GM18498 (cell line): ENCODE measurements around the gene WFDC2.
"Not testable (repeated sequence)": the region's sequence is repeated elsewhere in the genome, so short reads cannot be mapped to it uniquely, and the experiment has no call there.

ENCODE experiments used
- ATAC-seq: cut with Tn5 transposase; IDR thresholded peaks from one replicate; pipeline ENCODE4 v1.9.1; 2021; ENCODE audit warnings: mild to moderate bottlenecking, moderate library complexity; ENCODE audit not compliant: unreplicated experiment

Gene WFDC2

DNA sequence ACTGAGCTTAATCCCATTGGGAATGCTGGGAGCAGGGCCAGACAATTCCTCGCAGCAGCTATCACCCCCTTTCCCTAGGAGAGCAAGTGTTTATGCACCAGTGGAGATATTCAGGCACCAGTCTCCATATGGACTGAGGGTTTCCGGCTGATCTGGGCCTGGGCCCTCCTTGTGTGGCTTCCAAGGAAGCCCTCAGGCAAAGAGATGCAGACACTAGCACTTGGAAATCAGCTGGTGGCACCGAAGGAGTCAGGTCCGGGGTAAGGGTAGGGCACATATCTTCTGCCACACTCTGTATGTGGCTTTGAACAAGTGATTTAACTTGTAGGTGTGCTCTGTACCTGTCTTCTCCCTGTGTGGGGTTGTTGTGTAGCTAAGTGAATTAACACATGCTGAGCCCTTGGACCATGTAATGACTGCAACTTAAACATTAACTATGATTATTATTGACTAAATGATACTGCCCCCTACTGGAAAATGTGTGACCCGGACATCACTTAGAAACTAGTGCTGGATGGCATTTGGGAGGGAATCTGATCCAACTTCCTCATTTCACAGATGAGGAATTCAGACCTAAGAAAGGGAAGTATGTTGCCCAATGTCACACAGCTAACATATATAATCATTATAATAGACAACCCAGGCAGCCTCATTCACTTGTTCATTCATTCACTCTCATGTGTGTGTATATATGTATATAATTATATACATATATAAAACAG is 19.3 kb upstream of the WFDC2 start:
- no peak for ATAC-seq

DNA sequence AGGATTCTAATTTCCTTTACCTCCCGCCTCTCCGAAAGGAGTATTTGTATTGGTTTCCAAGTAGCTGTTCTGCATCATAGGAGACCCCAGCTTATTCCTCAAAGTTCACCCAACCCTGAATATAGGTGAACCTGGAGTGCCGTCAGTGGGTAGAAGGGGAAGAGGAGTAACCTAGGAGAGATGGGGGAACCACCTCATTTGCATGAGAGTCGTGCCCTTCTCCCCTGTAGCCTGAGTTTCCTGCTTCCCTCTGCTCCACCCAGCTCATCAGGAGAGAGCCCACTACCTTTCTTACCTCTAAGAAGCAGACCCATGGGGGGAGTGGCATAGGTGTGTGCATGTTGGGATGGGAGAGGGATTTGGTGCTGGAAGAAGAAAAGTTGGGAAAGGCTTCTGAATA is 17.3 kb upstream of the WFDC2 start:
- ATAC-seq = no peak

DNA sequence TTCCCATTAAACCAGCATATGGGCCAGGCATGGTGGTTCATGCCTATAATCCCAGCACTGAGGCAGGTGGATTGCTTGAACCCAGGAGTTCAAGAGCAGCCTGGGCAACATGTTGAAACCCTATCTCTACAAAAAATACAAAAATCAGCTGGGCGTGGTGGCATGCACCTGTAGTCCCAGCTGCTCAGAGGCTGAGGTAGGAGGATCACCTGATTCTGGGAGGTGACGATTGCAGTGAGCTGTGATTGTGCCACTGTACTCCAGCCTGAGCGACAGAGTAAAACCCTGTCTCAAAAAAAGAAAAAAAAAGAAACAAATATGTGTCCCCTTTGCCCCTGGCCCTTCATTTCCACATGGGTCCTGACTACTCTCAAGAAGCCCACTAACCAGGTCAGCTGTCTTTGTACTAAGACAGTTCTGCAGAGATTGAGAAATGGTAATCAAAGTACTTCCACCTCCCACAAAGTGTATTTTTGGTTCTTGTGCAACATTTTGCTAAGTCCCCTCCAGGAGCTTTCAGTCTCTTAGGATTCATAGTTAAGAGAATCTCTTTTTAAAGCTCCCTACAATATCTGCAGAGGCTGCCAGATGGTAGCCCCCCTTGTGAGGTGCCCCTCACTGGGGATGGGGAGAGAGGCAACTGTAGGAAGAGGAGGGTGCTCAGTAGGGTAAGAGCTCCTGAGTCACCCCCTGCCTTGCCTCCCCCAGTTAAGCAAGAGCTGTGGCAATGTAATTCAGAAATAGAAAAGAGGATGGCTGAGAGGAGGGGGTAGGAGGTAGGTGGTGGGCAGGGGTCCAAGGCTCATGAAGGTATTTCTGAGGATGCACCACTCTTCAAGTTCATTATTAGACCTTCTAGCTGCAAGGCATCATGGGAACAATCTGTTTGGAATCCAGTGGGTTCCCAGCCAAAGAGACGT is 16.5 kb upstream of the WFDC2 start:
- ATAC-seq = no peak

DNA sequence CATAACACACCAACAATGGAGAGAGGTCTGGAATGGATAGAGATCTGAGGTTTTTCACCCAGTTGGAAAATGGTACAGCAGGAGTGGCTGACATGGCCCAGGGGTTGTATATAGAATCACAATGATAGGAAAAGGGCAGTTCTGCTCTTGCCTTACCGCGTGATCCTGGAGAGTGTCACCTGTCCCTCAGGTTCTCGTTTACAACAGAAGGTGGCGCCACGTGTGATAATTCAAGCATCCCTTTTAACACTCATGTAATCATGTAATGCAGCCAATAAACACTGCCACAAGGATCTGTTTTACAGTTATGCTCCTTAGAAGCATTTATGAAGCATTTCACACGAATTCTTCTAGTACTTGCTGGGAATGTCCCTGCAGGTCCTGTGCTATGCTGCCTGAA is 12.9 kb upstream of the WFDC2 start:
- no peak for ATAC-seq

DNA sequence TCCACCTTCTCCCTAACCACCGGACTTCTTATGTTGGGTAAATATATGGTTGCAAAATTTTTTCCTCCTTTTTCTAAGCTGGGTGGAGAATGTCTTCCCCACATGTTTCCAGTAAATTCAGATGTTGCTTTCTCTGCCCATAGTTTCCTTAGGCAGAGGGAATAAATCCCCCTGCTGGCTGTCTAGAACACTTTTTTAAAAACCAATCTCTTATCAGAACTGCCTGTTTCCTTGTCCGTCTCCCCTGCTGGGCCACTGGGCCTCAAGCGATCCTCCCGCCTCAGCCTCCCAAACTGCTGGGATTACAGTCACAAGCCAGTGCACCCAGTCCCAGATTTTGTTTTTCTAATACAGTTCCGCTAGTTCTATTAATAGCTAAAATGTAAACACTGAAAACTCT is 9.9 kb upstream of the WFDC2 start:
- ATAC-seq = no peak

DNA sequence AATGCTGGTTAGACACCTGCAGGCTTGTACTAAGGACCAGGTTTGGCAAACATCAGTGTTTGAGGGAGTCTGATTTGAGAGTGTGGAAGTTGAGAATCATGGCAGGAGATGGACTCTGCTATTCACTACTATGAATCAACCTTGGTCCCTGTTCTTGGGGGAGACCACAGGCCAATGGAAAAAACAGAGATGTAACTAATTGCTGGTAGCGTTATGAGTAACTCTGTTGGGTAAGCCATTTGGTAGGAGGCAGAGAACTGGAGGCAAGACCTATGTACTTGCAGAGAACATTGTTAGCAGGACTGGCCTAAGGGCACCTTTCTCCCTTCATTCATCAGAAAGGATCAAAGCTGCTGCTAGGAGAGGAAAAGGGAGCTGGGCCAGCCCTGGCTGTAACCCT is 8.3 kb upstream of the WFDC2 start:
- no peak for ATAC-seq

DNA sequence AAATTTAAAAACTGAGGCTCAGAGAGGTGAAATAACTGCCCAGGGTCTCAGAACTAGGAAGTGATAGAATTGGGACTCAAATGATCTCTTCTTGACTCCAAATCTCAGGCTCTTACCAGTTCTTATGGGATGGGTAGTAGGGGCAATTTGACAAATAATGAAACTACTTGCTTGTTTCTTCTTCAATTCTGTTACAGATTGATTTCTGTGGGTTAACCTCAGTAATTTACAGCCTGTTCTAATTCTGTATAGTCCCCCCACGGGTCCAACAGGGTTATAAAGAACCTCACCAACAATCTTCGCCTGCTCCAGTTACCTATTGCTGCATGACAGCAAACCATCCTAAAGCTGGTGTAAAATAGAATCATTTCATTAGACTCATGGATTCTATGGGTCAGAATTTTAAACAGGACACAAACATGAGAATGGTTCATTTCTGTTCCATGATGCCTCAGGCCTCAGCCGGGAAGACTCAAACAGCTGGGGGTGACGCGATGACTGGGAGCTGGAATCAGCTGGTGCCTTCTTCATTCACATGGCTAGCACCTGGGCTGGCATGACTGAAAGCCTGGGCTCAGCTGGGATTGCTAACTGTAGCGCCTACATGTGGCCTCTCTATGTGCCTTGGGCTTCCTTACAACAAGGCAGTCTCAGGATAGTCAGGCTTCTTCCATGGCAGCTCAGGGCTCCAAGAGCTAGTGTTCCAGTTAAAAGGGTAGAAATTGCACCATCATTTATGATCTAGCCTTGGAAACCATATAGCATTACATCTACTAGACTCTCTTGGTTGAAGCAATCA is 6.6 kb upstream of the WFDC2 start:
- no peak for ATAC-seq

DNA sequence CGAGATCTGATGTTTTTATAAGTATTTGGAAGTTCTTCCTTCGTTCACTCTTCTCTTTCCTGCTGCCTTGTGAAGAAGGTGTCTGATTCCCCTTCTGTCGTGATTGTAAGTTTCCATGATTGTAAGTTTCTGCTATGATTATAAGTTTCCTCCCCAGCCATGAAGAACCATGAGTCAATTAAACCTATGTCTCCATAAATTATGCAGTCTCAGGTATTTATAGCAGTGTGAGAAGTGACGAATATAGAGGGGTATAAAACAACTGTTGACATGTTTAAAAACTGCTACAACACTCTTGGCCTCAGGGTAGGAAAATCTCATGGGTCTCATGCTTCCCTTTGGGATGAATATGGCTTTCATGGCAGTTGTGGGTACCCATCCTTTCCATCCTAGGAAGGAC is 5.8 kb upstream of the WFDC2 start:
- no peak for ATAC-seq

DNA sequence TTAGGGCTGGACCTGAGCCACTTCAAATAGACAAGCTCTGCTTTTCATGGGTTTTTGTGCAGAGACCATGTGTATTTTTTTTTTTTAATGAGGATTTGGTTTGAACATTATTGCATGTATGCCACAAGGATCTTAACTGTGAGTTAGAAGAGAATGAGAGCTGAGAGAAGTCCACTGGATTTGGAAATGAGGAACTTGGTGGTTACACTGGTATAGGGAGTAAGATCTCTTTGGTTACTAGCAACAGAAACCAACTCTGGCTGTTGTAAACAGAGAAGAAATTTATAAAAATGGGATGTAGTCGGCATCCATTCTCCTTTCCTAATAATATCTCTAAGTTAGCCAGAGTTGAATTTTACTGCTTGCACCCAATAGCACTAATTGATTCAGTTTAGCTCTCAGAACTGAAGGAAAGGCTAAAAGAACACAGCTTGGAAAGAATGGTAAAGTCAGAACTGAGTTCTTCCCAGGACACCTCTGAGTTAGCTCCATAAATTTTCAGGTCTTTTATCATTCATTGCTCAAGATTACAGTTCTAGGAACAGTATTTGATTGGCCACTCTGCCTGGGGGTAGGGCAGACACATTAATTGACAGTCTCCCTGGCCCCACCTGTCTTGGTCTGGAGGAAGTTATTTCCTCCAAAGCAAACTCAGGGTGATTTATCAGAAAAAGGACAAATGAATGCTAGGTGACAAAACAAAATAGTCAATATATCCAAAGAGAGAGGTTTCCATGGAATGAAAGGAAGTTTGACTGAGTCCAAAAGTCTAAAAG is 3.9 kb upstream of the WFDC2 start:
- ATAC-seq = no peak

DNA sequence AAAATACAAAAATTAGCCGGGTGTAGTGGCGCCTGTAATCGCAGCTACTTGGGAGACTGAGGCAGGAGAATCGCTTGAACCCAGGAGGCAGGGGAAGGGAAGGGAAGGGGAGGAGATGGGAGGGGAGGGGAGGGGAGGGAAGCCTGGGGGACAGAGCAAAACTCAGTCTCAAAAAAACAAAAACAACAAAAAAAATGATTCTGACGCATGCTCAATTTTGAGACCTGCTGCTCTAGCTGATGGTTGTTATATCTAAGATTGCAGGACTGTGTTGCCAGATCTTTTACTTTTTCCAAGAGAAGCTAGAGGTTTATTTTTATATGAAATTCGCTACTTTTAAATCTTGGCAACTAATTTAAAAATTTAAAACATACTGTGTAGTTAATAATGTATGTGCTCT is 2.4 kb upstream of the WFDC2 start:
- ATAC-seq = no peak

DNA sequence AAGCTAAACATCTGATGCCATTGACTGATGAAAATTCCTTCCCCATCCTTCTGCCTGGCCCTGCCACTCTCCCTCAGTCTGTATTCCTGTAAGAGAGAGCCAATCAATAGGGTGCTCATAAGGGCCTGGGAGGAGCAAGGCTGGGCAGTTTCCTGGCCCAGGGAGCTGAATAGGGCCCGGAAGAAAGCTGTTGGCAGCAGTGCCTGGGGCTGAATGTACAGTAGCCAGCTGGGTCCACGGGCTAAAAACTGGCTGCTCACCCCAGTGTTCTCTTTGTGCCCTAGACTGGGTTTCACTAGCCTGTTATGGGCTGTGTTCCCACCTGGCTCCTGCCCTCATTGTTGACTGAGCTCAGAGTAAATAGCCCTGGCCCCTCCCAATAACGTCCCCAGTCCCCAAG is 1.7 kb upstream of the WFDC2 start:
- no peak for ATAC-seq

DNA sequence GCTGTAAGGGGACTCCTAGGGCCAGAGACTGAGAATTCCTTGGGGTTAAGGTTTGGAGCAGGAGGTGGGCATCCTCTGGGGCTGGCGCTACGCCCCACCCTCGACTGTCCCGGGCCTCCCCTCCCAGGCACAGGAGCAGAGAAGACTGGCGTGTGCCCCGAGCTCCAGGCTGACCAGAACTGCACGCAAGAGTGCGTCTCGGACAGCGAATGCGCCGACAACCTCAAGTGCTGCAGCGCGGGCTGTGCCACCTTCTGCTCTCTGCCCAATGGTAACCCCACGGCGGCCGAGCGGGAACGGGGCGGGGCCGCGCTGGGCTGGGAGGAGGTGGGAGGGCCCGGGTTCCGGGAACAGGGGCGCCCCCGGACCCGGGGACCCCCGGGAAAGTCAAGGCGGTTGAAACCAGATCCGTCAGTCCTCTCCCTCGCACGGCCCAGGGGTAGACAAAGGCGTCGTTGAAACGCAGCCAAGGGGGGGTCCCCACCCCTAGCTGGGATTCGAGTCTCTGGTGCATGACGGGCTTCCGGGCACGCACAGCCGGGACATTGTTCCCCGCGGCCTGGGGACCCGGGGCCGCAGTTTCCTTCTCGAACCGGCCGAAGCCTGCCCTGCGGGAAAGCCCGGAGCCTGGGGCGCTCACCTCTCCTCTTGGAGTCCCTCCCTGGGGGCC is 844 bp downstream of the WFDC2 start:
- peak; percentile 67 for ATAC-seq

DNA sequence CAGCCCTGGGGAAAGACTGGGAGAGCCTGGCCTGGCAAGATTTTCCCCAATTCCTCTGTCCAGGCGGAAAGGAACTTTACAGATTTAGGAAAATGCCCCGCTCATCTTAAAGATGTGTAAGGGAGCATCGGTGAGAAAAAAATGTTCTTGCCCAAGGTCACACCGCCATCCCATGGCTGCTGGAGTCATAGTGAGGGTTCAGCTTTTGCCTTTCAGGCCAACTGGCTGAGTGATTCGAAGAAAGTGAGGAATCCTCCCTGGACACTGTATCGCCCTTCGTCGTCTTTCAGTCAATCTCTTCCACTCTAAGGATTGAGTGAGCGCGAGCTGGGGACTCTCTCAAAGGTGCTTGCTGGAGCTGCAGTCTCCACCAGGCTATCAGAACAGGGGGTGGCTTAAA is 1.4 kb downstream of the WFDC2 start:
- ATAC-seq = peak; percentile 24

DNA sequence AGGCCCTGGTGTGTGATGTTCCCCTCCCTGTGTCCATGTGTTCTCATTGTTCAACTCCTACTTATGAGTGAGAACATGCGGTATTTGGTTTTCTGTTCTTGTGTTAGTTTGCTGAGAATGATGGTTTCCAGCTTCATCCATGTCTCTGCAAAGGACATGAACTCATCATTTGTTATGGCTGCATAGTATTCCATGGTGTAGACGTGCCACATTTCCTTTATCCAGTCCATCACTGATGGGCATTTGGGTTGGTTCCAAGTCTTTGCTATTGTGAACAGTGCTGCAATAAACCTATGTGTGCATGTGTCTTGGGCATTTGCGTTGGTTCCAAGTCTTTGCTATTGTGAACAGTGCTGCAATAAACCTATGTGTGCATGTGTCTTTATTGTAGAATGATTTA is 2.7 kb downstream of the WFDC2 start:
- ATAC-seq = not testable (repeated sequence)

DNA sequence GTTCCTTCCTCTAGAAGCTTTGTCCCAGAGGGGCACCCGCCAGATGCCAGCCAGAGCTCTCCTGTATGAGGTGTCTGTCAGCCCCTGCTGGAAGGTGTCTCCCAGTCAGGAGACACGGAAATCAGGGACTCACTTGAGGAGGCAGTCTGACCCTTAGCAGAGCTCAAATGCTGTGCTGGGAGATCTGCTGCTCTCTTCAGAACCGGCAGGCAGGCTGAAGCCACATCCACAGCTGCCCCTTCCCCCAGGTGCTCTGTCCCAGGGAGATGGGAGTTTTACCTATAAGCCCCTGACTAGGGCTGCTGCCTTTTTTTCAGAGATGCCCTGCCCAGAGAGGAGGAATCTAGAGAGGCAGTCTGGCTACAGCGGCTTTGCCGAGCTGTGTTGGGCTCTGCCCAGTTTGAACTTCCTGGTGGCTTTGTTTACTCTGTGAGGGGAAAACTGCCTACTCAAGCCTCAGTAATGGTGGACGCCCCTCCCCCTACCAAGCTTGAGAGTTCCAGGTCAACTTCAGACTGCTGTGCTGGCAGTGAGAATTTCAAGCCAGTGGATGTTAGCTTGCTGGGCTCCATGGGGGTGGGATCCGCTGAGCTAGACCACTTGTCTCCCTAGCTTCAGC is 8.1 kb downstream of the WFDC2 start:
- not testable (repeated sequence) for ATAC-seq

DNA sequence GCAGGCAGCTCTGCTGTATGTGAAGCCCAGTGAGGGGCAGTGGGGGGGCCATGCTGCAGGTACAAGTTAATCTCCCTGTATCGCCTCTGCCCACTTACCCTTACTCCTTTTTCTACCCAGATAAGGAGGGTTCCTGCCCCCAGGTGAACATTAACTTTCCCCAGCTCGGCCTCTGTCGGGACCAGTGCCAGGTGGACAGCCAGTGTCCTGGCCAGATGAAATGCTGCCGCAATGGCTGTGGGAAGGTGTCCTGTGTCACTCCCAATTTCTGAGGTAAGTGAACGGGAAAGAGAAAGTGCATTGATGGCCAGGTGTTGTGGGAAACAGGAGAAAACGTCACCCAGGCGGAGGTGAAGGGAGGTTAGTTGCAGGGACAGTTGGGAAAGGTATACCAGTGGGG is 10.3 kb downstream of the WFDC2 start:
- ATAC-seq = no peak

DNA sequence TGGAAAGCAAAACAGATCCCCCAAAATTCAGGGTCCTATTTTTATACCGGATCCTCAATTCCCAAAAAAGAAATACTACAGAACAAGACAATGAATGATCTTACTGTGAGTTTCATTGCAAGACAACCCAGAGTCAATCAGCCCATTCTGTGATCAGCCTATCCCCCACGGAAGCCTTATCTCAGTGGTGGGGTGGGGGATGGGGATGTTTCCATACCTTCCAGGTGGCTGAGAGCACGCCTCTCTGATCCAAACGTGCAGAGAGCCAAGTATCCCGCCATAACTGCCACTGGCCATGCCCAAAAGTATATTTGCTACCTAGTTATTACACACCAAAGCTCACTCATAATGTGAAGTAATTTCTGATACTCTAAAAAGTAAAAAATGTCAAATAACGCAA is 15.1 kb downstream of the WFDC2 start:
- no peak for ATAC-seq

DNA sequence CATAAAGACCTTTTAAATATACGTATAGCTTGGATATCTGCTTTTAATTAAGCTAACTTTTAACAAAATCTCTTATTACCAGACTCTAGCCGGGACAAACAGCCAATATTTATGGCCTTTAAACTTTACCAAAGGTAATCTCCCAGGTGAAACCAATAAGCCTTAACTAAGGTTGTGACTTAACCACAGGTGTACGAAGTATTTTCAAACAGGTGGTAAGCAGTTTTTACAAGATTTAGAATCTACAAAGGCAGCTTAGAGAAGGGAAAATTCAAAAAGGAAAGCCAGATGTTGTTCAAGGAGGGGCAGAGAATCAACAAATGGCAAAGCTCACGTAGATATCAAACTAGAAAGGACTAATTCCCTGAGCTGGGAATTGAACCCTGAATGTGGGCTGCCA is 15.8 kb downstream of the WFDC2 start:
- no peak for ATAC-seq

DNA sequence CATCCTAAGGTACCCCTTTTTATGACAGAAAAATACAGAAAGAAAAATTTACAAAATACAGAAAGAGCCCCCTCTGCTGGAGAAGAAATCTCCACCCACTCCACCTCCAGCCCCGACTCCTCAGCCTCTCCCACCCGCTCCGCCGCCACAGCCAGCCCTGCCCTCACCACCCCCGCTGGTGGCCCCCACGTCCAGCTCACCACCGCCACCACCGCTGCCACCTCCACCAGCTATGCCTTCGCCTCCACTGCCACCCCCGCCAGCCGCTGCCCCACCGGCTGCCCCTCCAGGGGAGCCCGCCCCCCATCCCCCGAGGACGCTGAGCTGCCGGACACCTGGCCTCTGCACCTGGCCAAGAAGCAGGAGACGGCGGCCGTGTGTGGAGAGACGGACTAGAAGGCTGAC is 17.7 kb downstream of the WFDC2 start:
- no peak for ATAC-seq

DNA sequence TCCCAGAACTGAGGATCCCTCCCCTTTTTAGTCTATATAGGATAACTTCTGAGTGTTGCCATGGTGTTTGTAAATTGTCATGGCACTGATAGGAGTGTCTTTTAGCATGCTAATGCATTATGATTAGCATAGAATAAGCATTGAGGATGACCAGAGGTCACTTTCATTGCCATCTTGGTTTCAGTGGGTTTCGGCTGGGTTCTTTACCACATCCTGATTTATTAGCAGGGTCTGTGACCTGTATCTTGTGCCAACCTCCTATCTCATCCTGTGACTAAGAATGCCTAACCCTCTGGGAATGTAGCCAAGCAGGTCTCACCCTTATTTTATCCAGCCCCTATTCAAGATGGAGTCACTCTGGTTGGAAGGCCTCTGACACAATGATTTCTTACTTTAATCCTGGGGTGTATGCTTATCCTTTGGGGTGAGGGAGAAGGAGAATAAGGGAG is 19.6 kb downstream of the WFDC2 start:
- no peak for ATAC-seq
